ENCODE results near the gene HOTAIR. TPM values are rescaled to one million over a fixed set of nuclear protein-coding genes. Genes with fewer than 3 reads are reported as not detected.

The HOTAIR gene
- polyA plus RNA-seq, 3 donors from 2014 or later, result not detected

GRCh38 chr12:53976823-53977595 lies 2.3 kb upstream of the HOTAIR start:
- no peak for DNase-seq
- Mint-ChIP-seq H3K9me3 (peaks cover 0 to 11% (median 0%) of the 10 kb centered on the region in 6 donors), H3K4me1 (peaks cover 24 to 43% of the 10 kb centered on the region in 2 donors), H3K27ac (no peak overlapping the region), H3K4me3 (peak overlapping the region in 2 of 5 donors; percentile 7 to 27), H3K36me3 (peaks cover 0 to 3% (median 0%) of the 10 kb centered on the region in 3 donors), H3K27me3 (ENCODE audit: low read depth in 3 of 3) (peaks cover 71 to 82% (median 80%) of the 10 kb centered on the region in 3 donors)

- Mint-ChIP-seq H3K4me3 (peak overlapping the region in 3 of 5 donors; percentile 7 to 77 (median 18)), H3K27me3 (ENCODE audit: low read depth in 3 of 3) (peaks cover 73 to 83% (median 77%) of the 10 kb centered on the region in 3 donors), H3K36me3 (peaks cover 0 to 3% (median 0%) of the 10 kb centered on the region in 3 donors), H3K27ac (peak overlapping the region in 1 of 6 donors; percentile 51), H3K4me1 (peaks cover 24 to 43% of the 10 kb centered on the region in 2 donors), H3K9me3 (peaks cover 0 to 11% (median 0%) of the 10 kb centered on the region in 6 donors)
- no peak for DNase-seq
Measured at GRCh38 chr12:53976172-53976822, 1.5 kb upstream of the HOTAIR start.

- no peak for DNase-seq
- H3K27ac Mint-ChIP-seq, result peak overlapping the region in 1 of 6 donors; percentile 51
- peaks cover 0 to 11% (median 0%) of the 10 kb centered on the region in 6 donors for H3K9me3 Mint-ChIP-seq
- peak overlapping the region; percentile 63 to 78 (median 74) for H3K4me3 Mint-ChIP-seq
- H3K4me1 Mint-ChIP-seq, result peaks cover 24 to 43% of the 10 kb centered on the region in 2 donors
- H3K36me3 Mint-ChIP-seq, result no peaks in the 10 kb centered on the region
- H3K27me3 Mint-ChIP-seq (ENCODE audit: low read depth in 3 of 3), result peaks cover 72 to 83% (median 77%) of the 10 kb centered on the region in 3 donors
Measured at GRCh38 chr12:53975479-53976152, 862 bp upstream of the HOTAIR start.

GRCh38 chr12:53975064-53975471 lies 314 bp upstream of the HOTAIR start:
- peaks cover 0 to 11% (median 0%) of the 10 kb centered on the region in 6 donors for H3K9me3 Mint-ChIP-seq
- peak overlapping the region; percentile 63 to 78 (median 74) for H3K4me3 Mint-ChIP-seq
- H3K27ac Mint-ChIP-seq, result no peak overlapping the region
- no peaks in the 10 kb centered on the region for H3K36me3 Mint-ChIP-seq
- H3K27me3 Mint-ChIP-seq (ENCODE audit: low read depth in 3 of 3), result peaks cover 73 to 82% (median 75%) of the 10 kb centered on the region in 3 donors
- peaks cover 24 to 43% of the 10 kb centered on the region in 2 donors for H3K4me1 Mint-ChIP-seq
- DNase-seq, result no peak

GRCh38 chr12:53973236-53974042 lies 1.3 kb downstream of the HOTAIR start:
- Mint-ChIP-seq H3K9me3 (peaks cover 0 to 12% (median 0%) of the 10 kb centered on the region in 6 donors), H3K27me3 (ENCODE audit: low read depth in 3 of 3) (peaks cover 69 to 75% (median 72%) of the 10 kb centered on the region in 3 donors), H3K27ac (peak overlapping the region in 2 of 6 donors; percentile 37 to 67), H3K36me3 (no peaks in the 10 kb centered on the region), H3K4me3 (peak overlapping the region; percentile 73 to 80 (median 75)), H3K4me1 (peaks cover 24 to 43% of the 10 kb centered on the region in 2 donors)
- DNase-seq, result no peak

GRCh38 chr12:53972722-53973235 lies 2.0 kb downstream of the HOTAIR start, which contains the start of gene HOXC11:
TSS of gene HOXC11 (plus strand) at chr12:53973126. CDS start at chr12:53973242, 116 bp downstream.
- peak within 1 kb of the TSS in 2 of 6 donors; percentile 37 to 67 for H3K27ac Mint-ChIP-seq

GRCh38 chr12:53972152-53972702 lies 2.5 kb downstream of the HOTAIR start:
- Mint-ChIP-seq H3K36me3 (no peaks in the 10 kb centered on the region), H3K27me3 (ENCODE audit: low read depth in 3 of 3) (peaks cover 71 to 78% (median 77%) of the 10 kb centered on the region in 3 donors), H3K27ac (peak overlapping the region in 1 of 6 donors; percentile 67), H3K9me3 (peaks cover 0 to 15% (median 0%) of the 10 kb centered on the region in 6 donors), H3K4me3 (peak overlapping the region in 2 of 5 donors; percentile 3 to 38), H3K4me1 (peaks cover 25 to 36% of the 10 kb centered on the region in 2 donors)
- no peak for DNase-seq

More at GRCh38 chr12:53972722-53973235, 2.0 kb downstream of the HOTAIR start, which contains the start of gene HOXC11:
- Mint-ChIP-seq H3K4me1 (peaks cover 21 to 38% of the 10 kb centered on the region in 2 donors), H3K4me3 (peak within 1 kb of the TSS; percentile 73 to 85 (median 80)), H3K27me3 (ENCODE audit: low read depth in 3 of 3) (peaks cover 71 to 78% (median 76%) of the 10 kb centered on the region in 3 donors), H3K9me3 (peaks cover 0 to 13% (median 0%) of the 10 kb centered on the region in 6 donors), H3K36me3 (no peaks in the 10 kb centered on the region)
- DNase-seq, result no peak

- DNase-seq, result no peak
- H3K27ac Mint-ChIP-seq, result peak overlapping the region in 1 of 6 donors; percentile 67
- H3K36me3 Mint-ChIP-seq, result no peaks in the 10 kb centered on the region
- peaks cover 0 to 17% (median 0%) of the 10 kb centered on the region in 6 donors for H3K9me3 Mint-ChIP-seq
- H3K4me1 Mint-ChIP-seq, result peaks cover 25 to 32% of the 10 kb centered on the region in 2 donors
- no peak overlapping the region for H3K4me3 Mint-ChIP-seq
- peaks cover 71 to 75% (median 73%) of the 10 kb centered on the region in 3 donors for H3K27me3 Mint-ChIP-seq (ENCODE audit: low read depth in 3 of 3)
Measured at GRCh38 chr12:53971686-53972085, 3.1 kb downstream of the HOTAIR start.

- DNase-seq, result no peak
- peaks cover 0 to 17% (median 0%) of the 10 kb centered on the region in 6 donors for H3K9me3 Mint-ChIP-seq
- H3K4me1 Mint-ChIP-seq, result peaks cover 31 to 36% of the 10 kb centered on the region in 2 donors
- peaks cover 71 to 76% (median 71%) of the 10 kb centered on the region in 3 donors for H3K27me3 Mint-ChIP-seq (ENCODE audit: low read depth in 3 of 3)
- no peaks in the 10 kb centered on the region for H3K36me3 Mint-ChIP-seq
- no peak overlapping the region for H3K27ac Mint-ChIP-seq
- H3K4me3 Mint-ChIP-seq, result no peak overlapping the region
Measured at GRCh38 chr12:53971129-53971528, 3.6 kb downstream of the HOTAIR start.

- Mint-ChIP-seq H3K36me3 (no peaks in the 10 kb centered on the region), H3K4me3 (no peak overlapping the region), H3K27me3 (ENCODE audit: low read depth in 3 of 3) (peaks cover 71 to 76% (median 73%) of the 10 kb centered on the region in 3 donors), H3K27ac (no peak overlapping the region), H3K9me3 (peaks cover 0 to 17% (median 0%) of the 10 kb centered on the region in 6 donors), H3K4me1 (peaks cover 30 to 36% of the 10 kb centered on the region in 2 donors)
- DNase-seq, result no peak
Measured at GRCh38 chr12:53970451-53970850, 4.3 kb downstream of the HOTAIR start.

GRCh38 chr12:53969588-53970259 lies 5.0 kb downstream of the HOTAIR start:
- H3K9me3 Mint-ChIP-seq, result peaks cover 0 to 17% (median 0%) of the 10 kb centered on the region in 6 donors
- H3K27me3 Mint-ChIP-seq (ENCODE audit: low read depth in 3 of 3), result peaks cover 69 to 75% (median 75%) of the 10 kb centered on the region in 3 donors
- peaks cover 29 to 36% of the 10 kb centered on the region in 2 donors for H3K4me1 Mint-ChIP-seq
- no peaks in the 10 kb centered on the region for H3K36me3 Mint-ChIP-seq
- H3K27ac Mint-ChIP-seq, result no peak overlapping the region
- no peak for DNase-seq
- no peak overlapping the region for H3K4me3 Mint-ChIP-seq

All from immature natural killer cell (primary cell).